NCI-H460 (cell line): Measurements from ENCODE around the gene CPVL. TPM values are rescaled to one million over a fixed set of nuclear protein-coding genes. Genes with fewer than 3 reads are reported as not detected.

Experiments
- DNase-seq: peaks from one replicate; pipeline ENCODE4 v3.0.0-alpha.2; 2016; ENCODE audit warnings: low read depth; ENCODE audit errors: extremely low read depth
- polyA plus RNA-seq: library from polyadenylated mRNA; depleted of rRNA; stranded (reverse); fragments of >200 nt; gene quantifications from 2 replicates; pipeline ENCODE4 v1.2.3, GENCODE V29; 2014; cell fraction: nucleus; rRNA removed
- total RNA-seq: library from RNA; depleted of rRNA; stranded (reverse); fragments of >200 nt; shearing (Covaris generic); gene quantifications from 2 replicates; pipeline ENCODE4 v1.2.3, GENCODE V29; 2014; rRNA removed

The CPVL gene
- total RNA-seq = 30.0 and 33.0 TPM in 2 replicates
- 30.2 and 33.0 TPM in 2 replicates for polyA plus RNA-seq

DNA sequence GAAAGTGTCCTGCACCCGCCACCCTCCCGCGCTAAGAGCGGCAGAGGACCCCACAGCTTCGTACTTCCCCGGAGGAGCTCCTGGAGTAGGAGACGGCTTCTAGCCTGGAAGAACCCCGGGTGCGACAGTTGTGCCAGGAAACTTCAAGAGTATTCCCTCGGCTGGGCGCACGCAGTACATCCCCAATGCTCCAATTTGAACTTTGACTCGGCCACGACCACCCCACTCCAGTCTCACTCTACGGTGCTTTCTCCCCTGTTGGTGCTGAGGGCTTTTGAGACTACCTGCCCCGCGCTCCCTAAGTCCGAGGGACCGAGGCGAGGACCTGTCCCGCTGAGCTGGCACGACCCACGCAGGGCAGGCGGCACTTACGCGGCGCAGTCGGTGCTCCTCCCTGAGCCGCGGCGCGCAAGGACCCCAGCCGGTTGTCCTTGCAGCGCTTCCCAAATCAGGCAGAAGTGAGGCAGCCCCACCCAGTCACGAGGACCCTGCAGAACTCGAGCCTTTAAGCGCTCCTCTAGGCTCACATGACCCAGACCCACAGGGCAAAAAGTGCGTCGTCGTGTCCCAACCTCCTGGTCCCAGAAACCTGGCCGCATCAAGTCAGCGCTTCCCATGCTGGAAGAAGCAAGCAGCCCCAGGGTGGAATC is at the start of gene CPVL:
CPVL (minus strand) TSS at position 481 of the 650 bp plus-strand sequence. CDS start 25,476 bp downstream, outside the sequence.
- peak; percentile 41 for DNase-seq

- DNase-seq = peak; percentile 30
Measured at GRCh38 chr7:29194594-29195427, 48.5 kb upstream of the CPVL start, which contains the start of gene CHN2. TSS of gene CHN2 (plus strand) at chr7:29194775.

GRCh38 chr7:29194206-29194593 is 47.9 kb upstream of the CPVL start:
- DNase-seq = no peak

DNA sequence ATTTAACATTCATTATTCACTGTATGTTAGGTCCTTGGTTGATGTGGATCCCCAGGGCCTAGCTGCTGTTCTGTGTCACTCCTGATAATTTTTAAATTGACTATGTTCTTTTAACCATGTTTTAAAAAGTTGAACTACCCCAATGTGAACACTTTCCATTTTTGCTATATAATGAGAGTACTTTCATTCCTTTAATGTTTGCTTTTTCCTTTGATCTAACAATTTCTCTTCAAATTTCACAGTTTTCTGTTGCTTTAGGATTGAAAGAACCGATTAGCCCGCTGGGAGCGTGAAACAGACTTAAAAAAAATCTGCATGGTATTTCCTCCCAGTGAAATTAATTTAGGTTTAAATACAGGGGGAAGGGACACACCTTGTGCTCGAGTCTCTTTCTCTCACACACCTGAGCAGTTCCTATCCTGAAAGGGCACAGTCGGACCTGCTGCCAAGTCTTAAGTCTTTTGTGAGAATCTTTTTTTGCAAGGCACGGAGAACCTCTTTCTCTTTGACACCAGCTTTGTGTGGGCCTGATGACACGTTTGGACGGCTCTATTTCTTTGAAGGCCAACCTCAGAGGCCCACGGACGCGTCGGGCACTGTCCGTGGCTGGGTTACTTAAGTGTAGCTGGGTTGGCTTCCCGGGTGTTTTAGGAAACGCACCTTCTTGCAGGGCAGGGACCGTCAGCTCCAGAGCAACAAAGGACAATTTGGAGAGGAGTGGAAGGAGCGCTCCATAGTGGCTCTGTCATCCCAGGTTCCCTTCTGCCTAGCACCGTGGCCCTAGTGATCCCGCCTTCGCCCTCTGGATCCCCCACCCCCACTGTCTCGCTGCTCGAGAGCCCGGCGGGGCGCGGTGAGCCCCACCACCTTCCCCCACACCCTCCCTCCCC is 47.2 kb upstream of the CPVL start:
- no peak for DNase-seq

GRCh38 chr7:29192811-29193210 is 46.5 kb upstream of the CPVL start:
- no peak for DNase-seq

GRCh38 chr7:29192323-29192722 is 46.0 kb upstream of the CPVL start:
- no peak for DNase-seq

DNA sequence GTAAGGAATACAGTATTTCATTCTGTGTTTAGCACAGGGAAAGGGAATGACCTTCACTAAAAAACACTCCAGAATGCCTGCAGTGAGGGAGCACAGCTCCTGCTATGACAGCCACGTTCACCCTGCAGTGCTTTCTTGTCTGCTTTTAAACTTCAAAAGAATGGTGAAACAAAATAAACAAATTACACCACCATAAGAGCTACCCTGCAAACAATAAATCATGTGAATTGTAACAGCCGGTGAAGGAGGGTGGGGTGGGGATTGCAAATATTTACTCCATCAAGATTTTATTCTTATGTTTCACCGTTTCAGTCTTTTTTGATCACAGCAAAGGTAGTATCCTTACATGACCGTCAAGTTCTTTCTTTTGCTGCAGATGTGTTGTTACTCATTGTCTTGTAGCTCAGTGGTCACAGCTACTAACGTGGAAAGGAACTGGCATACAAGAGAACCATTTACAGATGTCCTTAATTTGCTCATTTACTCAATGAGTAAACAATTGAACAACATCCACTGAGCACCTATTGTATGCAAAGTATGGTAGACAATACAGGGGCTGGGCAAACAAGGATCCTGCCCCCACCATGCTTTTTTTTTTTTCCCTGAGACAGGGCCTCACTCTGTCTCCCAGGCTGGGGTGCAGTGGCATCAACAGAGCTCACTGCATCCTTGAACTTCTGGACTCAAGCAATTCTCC is 44.2 kb upstream of the CPVL start:
- DNase-seq = no peak

DNA sequence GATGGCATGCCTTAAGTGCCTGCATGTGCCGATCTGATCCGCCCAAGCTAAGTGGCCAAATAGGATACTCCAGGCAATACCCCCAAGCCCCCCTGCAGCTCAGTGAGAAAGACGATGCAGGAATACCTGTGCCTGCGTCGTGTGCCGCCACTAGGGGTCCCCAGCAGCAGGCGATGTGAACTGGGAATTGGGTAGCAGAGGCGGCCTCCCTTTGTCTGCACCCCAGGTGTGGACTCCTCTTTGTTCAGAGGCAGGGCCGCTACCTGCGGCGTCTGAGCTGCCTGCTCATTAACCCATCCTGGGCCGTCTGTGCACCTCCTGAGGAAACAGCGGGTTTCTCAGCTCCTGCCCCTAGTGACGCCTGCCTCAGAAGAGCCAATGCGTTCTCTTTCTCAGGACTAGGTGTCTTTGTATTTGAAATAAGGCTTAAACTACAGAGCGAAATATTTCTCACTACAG is 43.4 kb upstream of the CPVL start:
- peak; percentile 43 for DNase-seq

- DNase-seq = no peak
Measured at GRCh38 chr7:29185613-29186012, 39.3 kb upstream of the CPVL start.

DNA sequence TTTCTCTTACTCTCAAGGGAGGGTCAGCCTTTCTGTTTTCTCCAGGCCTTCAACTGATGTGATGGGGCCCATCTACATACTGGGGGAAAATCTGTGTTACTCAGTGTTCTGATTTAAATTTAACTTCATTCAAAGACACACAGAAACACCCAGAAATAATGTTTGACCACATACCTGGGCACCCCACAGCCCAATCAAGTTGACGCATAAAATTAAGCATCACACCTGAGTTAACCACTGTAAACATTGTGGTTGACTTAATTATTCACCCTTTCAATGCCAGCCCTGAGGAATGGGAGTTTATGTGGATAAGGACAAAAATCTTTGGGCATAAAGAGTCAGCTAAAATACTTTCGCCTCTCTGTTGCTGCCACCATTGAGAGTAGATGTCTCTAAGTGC is 38.3 kb upstream of the CPVL start:
- no peak for DNase-seq

GRCh38 chr7:29179115-29179514 is 32.8 kb upstream of the CPVL start:
- DNase-seq = no peak

GRCh38 chr7:29177963-29178600 is 31.7 kb upstream of the CPVL start:
- no peak for DNase-seq

DNA sequence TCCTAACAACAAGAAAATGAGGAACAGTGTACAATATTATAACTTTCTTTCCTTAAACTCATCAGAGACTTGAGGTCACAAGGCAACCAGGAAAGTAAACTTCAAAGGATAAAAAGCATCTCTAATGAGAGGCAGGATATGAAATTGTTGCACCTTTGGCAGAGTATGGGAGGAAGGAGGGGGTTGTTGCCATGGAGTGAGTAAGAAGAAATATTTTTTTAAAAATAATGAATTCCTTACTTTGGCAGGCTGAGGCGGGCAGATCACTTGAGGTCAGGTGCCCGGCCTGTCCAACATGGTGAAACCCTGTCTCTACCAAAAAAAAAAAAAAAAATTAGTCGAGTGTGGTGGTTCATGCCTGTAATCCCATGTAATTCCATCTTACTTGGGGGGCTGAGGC is 27.1 kb upstream of the CPVL start:
- no peak for DNase-seq

DNA sequence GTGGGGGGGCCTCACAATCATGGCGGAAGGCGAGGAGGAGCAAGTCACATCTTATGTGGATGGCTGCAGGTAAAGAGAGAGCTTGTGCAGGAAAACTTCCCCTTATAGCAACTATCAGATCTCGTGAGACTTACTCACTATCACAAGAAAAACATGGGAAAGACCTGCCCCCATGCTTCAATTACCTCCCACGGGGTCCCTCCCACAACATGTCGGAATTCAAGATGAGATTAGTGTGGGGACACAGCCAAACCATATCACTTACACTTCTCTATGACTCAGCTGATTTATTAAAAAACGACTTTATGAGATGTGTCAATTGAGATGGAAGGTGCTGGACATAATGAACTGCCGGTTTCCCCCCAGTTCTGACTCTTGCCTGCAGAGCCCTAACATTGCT is 24.4 kb upstream of the CPVL start:
- DNase-seq = no peak

GRCh38 chr7:29167721-29168120 is 21.4 kb upstream of the CPVL start:
- no peak for DNase-seq

- DNase-seq = no peak
Measured at GRCh38 chr7:29163854-29164253, 17.5 kb upstream of the CPVL start.

GRCh38 chr7:29162577-29162976 is 16.2 kb upstream of the CPVL start:
- no peak for DNase-seq

GRCh38 chr7:29161231-29161630 is 14.9 kb upstream of the CPVL start:
- no peak for DNase-seq

GRCh38 chr7:29160080-29160479 is 13.7 kb upstream of the CPVL start:
- no peak for DNase-seq
